Measurements from ENCODE around the gene CHCHD3.

DNA sequence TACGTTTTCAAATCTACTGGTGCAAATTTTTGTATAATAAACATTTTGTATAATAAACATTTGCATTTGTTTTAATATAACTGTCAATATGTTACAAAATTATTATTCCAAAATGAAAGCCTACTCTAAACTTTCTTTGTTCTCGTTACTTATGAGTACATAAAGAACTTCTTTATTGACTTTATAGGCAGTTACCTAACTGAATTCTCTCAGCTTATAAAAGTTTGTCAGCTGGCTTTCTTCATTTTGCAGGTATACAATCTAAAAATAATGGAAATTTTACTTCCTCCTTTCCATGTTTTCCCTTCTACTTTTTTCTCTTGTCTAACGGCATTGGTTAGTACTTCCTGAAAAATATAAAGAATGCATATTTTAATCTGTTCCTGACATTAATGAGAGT is 137.1 kb downstream of the CHCHD3 start:
- TF ChIP-seq SUZ12 (IDR thresholded peaks at IDR 0.05; ENCODE audit: extremely low read depth, insufficient read depth, insufficient read length) (no peak), ZNF274 (IDR thresholded peaks at IDR 0.05; ENCODE audit: low read depth, low read length) (no peak)

All from NT2/D1 (cell line).